ENCODE results near the gene FAM174B.

FAM174B gene

GRCh38 chr15:92655178-92655995 lies at the start of gene FAM174B:
FAM174B (minus strand) TSS chr15:92655775.
- DNase-seq, result peak; percentile 59

- DNase-seq, result no peak
Observed at GRCh38 chr15:92696096-92696495, 40.5 kb upstream of the FAM174B start.

- DNase-seq, result no peak
Observed at GRCh38 chr15:92693691-92694331, 38.2 kb upstream of the FAM174B start.

GRCh38 chr15:92690395-92690794 lies 34.8 kb upstream of the FAM174B start:
- DNase-seq, result no peak

- no peak for DNase-seq
Observed at GRCh38 chr15:92687746-92688145, 32.2 kb upstream of the FAM174B start.

- no peak for DNase-seq
Observed at GRCh38 chr15:92687195-92687602, 31.6 kb upstream of the FAM174B start.

GRCh38 chr15:92683511-92683834 lies 27.9 kb upstream of the FAM174B start:
- no peak for DNase-seq

- DNase-seq, result no peak
Observed at GRCh38 chr15:92682741-92683510, 27.4 kb upstream of the FAM174B start.

- DNase-seq, result peak; percentile 70
Observed at GRCh38 chr15:92681141-92681631, 25.6 kb upstream of the FAM174B start.

GRCh38 chr15:92677999-92678398 lies 22.4 kb upstream of the FAM174B start:
- DNase-seq, result no peak

GRCh38 chr15:92676561-92676960 lies 21.0 kb upstream of the FAM174B start:
- no peak for DNase-seq

GRCh38 chr15:92675485-92675884 lies 19.9 kb upstream of the FAM174B start:
- DNase-seq, result no peak

- no peak for DNase-seq
Observed at GRCh38 chr15:92674347-92674746, 18.8 kb upstream of the FAM174B start.

- DNase-seq, result no peak
Observed at GRCh38 chr15:92672102-92672501, 16.5 kb upstream of the FAM174B start.

GRCh38 chr15:92671406-92671805 lies 15.8 kb upstream of the FAM174B start:
- DNase-seq, result no peak

GRCh38 chr15:92670621-92671020 lies 15.0 kb upstream of the FAM174B start:
- no peak for DNase-seq

- no peak for DNase-seq
Observed at GRCh38 chr15:92669432-92669831, 13.9 kb upstream of the FAM174B start.

- no peak for DNase-seq
Observed at GRCh38 chr15:92668620-92669019, 13.0 kb upstream of the FAM174B start.

- no peak for DNase-seq
Observed at GRCh38 chr15:92667970-92668485, 12.5 kb upstream of the FAM174B start.

- no peak for DNase-seq
Observed at GRCh38 chr15:92667287-92667904, 11.8 kb upstream of the FAM174B start.

GRCh38 chr15:92666780-92667179 lies 11.2 kb upstream of the FAM174B start:
- peak; percentile 60 for DNase-seq

- no peak for DNase-seq
Observed at GRCh38 chr15:92665100-92665555, 9.6 kb upstream of the FAM174B start.
